Measurements from ENCODE around the gene PRUNE1.

GRCh38 chr1:151067185-151067584 is 58.9 kb downstream of the PRUNE1 start:
- TF ChIP-seq, protein P1, sequence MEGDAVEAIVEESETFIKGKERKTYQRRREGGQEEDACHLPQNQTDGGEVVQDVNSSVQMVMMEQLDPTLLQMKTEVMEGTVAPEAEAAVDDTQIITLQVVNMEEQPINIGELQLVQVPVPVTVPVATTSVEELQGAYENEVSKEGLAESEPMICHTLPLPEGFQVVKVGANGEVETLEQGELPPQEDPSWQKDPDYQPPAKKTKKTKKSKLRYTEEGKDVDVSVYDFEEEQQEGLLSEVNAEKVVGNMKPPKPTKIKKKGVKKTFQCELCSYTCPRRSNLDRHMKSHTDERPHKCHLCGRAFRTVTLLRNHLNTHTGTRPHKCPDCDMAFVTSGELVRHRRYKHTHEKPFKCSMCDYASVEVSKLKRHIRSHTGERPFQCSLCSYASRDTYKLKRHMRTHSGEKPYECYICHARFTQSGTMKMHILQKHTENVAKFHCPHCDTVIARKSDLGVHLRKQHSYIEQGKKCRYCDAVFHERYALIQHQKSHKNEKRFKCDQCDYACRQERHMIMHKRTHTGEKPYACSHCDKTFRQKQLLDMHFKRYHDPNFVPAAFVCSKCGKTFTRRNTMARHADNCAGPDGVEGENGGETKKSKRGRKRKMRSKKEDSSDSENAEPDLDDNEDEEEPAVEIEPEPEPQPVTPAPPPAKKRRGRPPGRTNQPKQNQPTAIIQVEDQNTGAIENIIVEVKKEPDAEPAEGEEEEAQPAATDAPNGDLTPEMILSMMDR (IDR thresholded peaks at IDR 0.05), result no peak
- TF ChIP-seq POLR2A (IDR thresholded peaks at IDR 0.05), result no peak

Measured in Peyer's patch (tissue), 4 donors.